Hepatocyte (in vitro differentiated cells): ENCODE data around the gene BAG3.

Experiments
- CTCF ChIP-seq: fragments of 200-600 bp; sonication (generic); IDR thresholded peaks from 2 replicates; pipeline ENCODE4 v1.5.1; 2016; ENCODE audit warnings: antibody characterized with exemption, mild to moderate bottlenecking; ENCODE audit not compliant: poor library complexity
- EZH2 ChIP-seq: fragments of 200-600 bp; sonication (generic); IDR thresholded peaks from 2 replicates; pipeline ENCODE4 v1.6.1; 2016; ENCODE audit warnings: antibody characterized with exemption, mild to moderate bottlenecking, borderline replicate concordance

- TF ChIP-seq CTCF (no peak), EZH2 (no peak)
Observed at GRCh38 chr10:119703903-119704508, 52.8 kb downstream of the BAG3 start.
